Stimulated activated CD4-positive, alpha-beta T cell treated with anti-CD3 and anti-CD28 coated beads, Interleukin-2, amount 100 ng/mL, for 24 hours (primary cell): ENCODE results near the gene TCTA.
"Not testable (repeated sequence)": the region's sequence is repeated elsewhere in the genome, so short reads cannot be mapped to it uniquely, and the experiment has no call there.

Experiments
- DNase-seq, 2 donors: peaks; one replicate each; pipeline ENCODE4 v3.0.0-alpha.2; 2020

Gene TCTA, protein sequence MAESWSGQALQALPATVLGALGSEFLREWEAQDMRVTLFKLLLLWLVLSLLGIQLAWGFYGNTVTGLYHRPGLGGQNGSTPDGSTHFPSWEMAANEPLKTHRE

DNA sequence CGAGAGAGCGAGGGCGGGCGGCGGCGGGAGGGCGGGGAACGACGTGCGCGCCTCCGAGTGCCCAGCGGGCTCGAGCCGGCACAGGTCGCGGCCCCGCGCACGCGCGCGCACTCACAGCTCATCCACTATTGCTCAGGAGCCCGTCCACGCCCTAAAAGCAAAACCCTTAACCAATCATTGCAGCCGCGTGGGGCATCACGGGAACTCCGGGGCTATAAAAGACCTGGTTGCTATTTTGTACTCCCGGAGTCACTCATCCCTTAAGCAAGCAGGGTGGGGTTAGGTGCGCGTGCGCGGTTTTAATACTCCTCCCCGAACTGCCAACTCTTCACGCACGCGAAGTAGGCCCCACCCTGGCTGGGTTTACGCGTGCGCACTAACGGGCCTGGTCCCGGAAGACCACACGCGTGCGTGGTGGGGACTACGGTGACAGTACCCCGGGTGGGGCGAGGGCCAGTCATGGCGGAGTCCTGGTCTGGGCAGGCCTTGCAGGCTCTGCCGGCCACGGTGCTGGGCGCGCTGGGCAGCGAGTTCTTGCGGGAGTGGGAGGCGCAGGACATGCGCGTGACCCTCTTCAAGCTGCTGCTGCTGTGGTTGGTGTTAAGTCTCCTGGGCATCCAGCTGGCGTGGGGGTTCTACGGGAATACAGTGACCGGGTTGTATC, at the start of gene TCTA, which contains the start of gene RHOA:
Gene TCTA, plus strand, starts transcription at position 456 of the 664 bp plus-strand sequence. Its CDS starts 4 bp downstream, at position 460.
Gene RHOA, minus strand, starts transcription at position 9 of the 664 bp plus-strand sequence. CDS start 36,387 bp downstream, outside the sequence.
- peak; percentile 98 to 99 for DNase-seq

DNA sequence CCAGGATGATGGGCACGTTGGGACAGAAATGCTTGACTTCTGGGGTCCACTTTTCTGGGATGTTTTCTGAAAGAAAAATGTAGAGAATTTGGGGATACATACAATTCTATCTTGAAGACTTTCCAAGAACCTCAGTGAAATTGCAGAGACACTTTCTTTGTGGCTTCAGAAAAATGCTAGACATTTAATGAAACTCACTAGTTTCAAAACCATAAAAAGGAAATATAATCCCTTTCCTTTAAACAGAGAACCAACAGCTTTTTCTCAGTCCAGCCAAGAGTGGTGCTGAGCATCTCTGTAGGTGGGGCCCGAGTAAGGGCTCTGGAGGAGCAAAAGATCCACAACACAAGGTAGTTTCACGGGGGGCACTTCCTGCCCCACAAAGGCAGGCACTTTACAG, 49.7 kb upstream of the TCTA start:
- DNase-seq, result no peak

DNA sequence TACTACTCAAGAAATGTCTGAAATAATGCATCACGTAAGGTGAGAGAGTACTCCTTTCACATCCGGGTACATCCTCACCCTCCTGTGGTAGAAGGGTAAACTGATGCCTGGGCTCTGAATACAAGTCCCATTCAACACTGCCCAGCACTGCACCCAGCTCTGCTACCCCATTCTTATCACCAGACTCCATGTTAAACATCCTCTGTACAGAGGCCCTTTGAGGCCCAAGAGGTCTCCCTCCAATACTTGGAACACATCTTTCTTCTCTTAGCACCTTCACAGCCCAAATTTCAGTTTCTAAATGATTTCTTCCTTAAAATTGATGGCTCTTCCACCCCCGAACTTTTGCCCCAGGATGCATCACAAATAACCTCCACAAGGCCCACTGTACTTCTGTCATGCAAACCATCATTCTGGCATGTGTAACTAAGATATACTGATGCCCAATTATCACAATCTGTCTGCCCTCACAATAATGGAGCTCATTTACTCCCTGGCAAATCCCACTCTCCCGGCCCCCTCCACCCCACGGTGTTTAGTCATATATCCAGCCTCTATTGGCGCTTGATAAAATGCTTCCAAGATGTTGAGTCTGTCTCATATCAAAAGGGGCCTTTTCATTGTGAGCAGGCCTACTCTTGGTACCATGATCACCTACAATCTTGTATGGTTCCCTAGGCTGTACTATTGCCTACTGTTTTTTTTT, 41.5 kb upstream of the TCTA start:
- no peak for DNase-seq

DNA sequence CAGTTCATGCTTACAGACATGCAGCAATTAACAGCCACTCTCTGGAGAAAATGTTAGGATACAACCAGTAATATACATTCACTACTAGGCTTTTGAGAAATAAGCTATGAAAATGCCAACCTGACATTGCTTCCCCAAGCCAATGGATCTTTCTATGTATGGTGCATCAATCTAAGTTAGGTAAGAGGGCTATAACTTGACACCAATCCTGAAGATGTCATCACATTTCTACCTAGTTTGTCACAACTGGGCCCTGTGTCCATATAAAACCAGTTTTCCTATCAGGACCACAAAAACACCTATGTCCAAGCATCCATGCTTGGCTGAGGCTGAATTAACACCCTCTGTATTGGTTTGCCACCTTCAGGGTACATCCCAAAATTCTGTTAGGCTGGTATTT, 40.3 kb upstream of the TCTA start:
- DNase-seq, result no peak

DNA sequence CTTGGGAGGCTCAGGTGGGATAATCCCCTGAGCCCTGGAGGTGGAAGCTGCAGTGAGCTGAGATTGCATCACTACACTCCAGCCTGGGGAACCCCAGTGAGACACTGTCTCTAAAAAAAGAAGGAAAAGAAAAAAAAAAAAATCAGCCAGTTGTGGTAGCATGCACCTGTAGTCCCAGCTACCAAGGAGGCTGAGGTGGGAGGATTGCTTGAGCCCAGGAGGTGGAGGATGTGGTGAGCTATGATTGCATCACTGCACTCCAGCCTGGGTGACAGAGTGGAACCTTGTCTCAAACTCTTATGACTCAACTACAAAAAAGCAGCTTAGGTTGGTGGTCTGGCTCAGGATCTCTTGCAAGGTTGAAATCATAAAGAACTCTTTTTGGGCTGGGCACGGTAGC, 34.7 kb upstream of the TCTA start:
- peak; percentile 28 to 47 for DNase-seq

DNA sequence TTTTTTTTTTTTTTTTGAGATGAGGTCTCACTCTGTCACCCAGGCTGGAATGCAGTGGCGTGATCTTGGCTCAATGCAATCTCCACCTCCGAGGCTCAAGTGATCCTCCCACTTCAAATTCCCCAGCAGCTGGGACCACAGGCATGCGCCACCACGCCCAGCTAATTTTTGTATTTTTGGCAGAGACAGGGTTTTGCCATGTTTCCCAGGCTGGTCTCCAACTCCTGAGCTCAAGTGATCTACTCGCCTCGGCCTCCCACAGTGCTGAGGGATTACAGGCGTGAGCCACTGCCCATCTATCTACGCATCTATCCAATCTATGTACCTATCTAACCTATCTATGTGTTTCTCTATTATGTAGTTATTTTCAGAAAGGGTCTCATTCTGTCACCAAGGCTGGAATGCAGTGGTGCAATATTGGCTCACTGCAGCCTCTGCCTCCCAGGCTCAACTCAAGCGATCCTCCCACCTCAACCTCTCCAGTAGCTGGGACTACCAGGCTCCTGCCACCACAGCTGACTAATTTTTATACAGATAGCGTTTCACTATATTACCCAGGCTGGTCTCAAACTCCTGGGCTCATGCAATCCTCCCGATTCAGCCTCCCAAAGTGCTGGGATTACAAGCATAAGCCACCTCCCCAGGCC, 33.9 kb upstream of the TCTA start:
- no peak for DNase-seq

DNA sequence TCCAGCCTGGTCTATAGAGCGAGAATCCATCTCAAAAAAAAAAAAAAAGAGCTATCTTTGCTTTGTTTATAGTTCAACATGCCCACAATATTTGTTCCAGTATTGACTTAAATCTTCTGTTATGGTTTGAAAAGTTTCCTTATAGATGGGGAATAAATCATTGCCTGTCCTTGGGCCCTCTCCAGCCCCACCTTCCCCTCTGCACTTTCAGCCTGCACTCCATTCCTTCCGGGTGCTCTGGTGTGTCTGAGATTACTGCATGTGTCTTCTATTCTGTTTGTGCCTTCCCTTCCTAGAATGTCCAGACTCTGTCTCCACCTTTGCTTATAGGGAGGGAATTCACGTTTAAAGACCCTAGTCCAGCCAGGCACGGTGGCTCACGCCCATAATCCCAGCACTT, 28.8 kb upstream of the TCTA start:
- no peak for DNase-seq

DNA sequence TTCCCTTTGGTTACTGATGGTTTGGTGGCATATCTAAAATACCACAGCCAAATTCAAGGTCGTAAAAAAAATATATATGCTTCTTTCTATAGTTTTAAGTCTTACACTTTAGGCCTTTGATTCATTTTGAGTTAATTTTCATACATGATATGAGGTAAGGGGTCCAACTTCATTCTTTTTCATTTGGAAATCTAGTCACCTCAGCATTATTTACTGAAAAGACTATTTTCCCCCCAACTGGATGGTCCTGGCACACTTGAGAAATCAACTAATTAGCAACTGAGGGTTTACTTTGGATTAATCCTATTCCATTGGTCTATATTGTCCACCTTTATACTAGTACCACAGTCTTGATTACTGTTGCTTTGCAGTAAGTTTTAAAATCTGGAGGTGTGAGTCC, 26.6 kb upstream of the TCTA start:
- no peak for DNase-seq

DNA sequence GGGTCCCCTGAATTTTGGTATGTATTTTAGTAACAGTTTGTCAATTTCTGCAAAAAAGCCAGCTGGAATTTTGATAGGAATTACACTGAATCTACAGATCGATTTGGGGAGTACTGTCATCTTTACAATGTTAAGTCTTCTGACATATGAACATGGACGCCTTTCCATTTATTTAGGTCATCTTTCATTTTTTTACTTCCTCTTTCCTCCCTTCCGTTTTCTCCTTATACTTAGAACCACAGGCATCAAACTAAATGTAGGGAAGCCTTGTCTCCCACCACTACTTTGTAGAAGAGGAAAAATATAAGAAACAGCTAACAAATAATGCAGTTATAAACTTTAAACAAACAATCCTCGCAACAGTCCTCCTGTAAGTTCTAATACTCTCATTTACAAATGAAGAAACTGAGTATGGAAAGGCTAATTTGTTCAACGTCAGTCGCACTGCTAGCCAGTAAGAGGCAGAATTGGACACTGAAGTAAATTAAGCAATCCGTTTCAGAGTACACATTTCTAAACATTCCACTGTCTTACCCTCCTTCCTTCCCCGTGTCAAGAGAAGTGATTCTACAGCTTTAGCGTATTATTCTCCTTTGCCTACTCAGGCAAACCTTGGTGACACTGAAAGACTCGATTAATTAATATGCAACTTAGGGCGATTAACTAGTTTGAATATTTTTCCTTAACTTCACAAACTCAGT, 26.0 kb upstream of the TCTA start:
- DNase-seq, result no peak

DNA sequence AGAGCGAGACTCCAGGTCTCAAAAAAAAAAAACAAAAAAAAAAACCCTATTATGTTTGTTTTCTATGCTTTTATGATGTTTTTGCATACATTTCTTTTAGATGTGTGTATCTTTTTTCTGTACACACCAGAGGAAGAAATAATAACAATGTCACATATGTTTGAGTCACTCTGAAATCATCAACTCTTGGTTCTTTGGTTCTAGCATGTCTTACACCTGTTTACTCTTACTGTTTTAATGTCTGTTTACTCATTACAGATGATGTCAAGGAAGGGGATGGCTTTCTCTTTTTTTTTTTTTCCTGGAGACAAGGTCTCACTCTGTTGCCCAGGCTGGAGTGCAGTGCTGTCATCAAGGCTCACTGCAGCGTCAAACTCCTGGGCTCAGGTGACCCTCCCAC, 24.5 kb upstream of the TCTA start:
- no peak for DNase-seq

DNA sequence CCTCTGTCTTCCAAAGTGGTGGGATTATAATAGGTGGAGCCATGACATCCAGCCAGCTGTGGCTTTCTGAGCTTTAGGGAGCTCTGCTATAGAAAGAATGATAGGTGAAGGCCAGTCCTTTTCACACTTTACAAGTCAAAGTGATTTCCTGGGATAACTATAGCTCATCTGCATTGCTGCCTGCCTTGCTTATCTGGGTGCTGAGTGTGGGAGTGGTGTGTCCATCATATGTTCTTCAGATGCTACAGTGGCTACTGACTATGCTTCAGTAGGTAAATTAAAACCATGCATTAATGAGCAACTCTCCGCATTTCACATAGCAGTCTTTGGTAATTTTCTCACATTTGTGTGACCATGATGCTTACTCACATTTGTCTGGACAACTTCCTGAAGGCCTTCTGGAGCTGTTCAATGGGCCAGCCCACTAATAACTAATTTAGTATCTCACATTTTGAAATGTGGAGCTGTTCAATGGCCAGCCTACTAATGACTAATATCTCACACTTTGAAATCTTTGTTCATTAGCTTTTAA, 23.9 kb upstream of the TCTA start:
- no peak for DNase-seq

DNA sequence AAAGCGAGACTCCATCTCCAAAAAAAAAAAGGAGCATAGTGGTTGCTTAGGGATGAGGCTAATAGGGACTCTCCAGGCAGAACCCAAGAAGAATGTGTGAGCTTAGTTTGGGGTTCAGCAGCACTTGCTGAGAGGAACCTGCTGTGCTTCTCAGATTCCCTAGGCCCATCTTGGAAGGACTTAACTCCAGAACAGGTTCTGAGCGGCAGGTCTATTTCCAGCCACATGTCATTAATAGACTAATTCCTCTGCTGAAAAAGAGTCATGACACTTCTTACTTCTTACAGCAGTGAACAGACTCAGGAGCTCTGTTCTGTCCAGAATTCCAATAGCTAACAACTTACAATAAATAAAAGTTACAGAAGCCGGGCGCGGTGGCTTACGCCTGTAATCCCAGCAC, 22.9 kb upstream of the TCTA start:
- no peak for DNase-seq

DNA sequence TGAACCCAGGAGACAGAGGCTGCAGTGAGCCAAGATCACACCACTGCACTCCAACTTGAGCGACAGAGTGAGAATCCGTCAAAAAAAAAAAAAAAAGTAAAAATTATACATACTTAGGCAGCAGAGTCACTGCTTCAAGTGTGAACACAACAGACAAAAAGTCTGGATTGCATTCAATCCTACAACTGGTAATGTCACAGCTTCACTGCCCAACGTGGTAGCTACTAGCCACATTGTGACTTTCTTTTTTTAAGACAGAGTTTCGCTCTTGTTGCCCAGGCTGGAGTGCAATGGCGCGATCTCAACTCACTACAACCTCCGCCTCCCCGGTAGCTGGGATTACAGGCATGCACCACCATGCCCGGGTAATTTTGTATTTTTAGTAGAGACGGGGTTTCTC, 20.9 kb upstream of the TCTA start:
- not testable (repeated sequence) for DNase-seq

DNA sequence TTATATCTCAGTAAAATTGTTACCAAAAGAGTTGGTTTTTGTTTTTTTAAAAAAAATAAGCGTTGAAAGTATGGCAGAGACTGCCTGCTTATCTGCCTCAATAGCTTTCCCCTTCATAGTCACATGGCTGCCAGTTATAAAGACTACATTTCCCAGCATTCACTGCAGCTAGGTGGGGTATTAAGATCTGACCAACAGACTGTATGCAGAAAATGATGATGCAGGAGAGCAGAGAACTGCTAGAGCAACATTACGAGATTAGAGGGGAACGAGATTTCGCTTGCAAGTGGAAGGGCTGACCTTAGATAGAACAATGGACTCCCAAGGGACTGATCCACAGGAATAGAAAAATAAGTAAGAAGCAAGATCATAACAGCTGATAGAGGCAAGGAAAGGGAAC, 14.8 kb upstream of the TCTA start:
- DNase-seq, result no peak

DNA sequence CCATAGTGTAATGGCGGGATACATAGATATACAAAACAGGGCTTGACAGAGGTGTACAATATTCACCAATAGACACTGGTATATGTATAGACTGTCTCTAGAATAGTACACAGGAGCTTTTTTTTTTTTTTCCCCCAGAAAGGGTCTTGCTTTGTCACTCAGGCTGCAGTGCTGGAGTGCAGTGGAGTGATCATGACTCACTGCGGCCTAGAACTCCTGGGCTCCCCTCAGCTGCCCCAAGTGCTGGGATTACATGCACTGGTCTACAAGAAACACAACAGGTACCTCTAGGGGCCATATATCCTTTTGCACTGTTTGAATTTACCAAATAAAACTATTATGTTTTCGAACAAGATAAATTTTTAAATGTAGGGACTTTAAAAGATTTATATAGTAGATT, 12.8 kb upstream of the TCTA start:
- DNase-seq, result no peak

DNA sequence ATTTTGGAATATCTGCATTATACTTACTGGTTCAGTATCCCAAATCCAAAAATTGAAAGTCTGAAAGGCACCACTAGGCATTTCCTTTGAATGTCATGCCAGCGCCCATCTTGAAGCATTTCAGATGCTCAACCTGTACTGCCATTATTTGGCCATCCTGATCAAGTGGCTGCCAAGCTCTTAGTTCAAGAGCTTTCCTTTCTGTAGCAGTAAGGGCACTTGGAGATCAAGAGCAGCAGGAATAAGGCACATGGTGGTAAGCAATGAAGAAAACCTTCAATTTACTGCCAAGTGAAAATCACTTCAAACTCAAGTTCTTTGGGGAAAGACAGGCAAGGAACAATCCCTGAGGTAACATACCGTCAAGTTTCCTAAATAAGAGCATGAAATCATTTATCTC, 10.5 kb upstream of the TCTA start:
- DNase-seq, result no peak

DNA sequence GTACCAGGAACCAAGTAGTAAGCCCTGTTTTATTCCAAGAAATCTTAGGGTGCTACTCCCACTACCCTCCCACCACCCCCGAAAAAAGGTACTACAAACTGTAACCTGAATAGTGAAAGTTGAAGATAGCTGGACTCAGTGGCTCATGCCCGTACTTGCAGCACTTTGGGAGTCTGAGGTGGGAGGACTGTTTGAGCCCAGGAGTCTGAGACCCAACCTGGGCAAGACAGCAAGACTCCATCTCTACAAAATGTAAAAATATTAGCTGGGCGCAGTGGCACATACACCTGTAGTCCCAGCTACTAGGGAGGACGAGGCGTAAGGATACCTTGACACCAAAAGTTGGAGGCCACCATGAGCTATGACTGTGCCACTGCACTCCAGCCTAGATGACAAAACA, 8.3 kb upstream of the TCTA start:
- no peak for DNase-seq

DNA sequence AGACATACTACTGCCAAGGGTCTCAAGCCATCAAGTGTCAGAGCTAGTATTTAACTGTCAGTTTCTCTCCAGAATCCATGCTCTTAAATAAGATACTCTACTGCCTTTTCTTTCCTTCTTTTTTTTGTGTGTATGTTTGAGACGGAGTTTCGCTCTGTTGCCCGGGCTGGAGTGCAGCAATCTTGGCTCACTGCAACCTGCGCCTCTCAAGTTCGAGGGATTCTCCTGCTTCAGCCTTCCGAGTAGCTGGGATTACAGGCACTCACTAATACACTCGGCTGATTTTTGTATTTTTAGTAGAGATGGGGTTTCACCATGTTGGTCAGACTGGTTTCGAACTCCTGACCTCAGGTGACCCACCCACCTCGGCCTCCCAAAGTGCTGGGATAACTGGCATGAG, 6.7 kb upstream of the TCTA start:
- not testable (repeated sequence) for DNase-seq

DNA sequence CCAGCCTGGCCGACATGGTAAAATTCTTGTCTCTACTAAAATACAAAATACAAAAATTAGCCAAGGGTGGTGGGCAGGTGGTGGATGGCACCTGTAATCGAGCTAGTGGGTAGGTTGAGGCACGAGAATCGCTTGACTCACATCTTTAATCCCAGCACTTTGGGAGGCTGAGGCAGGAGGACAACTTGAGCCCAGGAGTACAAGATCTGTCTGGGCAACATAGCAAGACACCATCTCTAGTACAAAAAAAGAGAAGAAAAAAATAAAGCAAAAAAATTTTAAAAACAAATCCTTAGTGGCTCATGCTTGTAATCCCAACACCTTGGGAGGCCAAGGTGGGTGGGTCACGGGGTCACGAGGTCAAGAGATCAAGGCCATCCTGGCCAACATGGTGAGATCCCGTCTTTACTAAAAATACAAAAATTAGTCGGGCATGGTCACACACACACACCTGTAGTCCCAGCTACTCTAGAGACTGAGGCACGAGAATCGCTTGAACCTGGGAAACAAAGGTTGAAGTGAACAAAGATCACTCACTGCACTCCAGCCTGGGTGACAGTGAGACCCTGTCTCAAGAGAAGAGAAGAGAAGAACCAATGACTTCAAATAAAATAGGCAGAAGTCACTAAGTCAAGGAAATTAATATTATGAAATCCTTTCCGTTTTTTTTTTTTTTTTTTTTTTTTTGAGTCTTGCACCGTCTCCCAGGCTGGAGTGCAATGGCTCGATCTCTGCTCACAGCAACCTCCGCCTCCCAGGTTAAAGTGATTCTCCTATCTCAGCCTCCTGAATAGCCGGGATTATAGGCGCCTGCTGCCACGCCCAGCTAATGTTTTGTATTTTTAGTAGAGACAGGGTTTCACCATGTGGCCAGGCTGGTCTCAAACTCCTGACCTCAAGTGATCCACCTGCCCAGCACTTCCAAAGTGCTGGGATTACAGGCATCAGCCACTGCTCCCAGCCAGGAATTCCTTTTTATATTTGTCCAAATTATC, 5.4 kb upstream of the TCTA start:
- no peak for DNase-seq

DNA sequence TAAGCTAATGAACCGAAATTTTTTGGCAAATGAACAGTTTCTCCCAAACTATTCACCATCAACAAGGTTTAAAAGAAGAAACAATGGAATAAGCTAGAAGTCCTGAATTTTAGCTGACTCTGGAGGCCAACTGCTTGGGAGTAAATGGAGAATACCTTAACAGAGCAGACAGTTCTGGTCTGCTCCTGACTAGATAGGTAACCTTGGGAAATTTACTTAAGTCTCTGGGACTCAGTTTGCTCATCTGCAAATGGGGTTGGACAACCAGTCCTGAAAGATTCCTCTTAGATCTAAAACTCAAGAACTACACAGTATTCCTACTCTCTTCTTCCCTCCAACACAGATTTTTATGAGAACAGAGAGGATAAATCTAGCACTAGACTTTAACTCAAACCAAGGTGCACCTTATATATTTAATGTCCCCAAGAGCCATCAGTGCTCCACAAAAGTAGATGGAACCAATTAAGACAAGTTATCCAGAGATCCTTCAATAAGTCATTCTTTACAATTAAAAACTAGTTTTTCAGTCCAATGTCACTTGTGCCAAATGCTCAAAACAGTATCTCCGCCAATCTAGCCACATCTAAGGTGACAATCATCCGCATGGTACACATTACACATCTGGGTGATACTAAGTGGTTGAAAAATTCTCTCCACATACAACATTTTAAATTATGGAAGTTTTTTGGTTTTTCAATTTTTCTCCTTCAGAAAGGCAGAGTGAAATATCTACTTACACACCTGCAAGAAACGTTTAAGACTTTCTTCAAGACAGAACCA, 2.0 kb upstream of the TCTA start:
- no peak for DNase-seq
